ENCODE results near the gene PROP1. TPM values are rescaled to one million over a fixed set of nuclear protein-coding genes. Genes with fewer than 3 reads are reported as not detected.
"Not testable (repeated sequence)": the region's sequence is repeated elsewhere in the genome, so short reads cannot be mapped to it uniquely, and the experiment has no call there.

PROP1 gene
- total RNA-seq, 4 donors from 2014 or later = not detected

DNA sequence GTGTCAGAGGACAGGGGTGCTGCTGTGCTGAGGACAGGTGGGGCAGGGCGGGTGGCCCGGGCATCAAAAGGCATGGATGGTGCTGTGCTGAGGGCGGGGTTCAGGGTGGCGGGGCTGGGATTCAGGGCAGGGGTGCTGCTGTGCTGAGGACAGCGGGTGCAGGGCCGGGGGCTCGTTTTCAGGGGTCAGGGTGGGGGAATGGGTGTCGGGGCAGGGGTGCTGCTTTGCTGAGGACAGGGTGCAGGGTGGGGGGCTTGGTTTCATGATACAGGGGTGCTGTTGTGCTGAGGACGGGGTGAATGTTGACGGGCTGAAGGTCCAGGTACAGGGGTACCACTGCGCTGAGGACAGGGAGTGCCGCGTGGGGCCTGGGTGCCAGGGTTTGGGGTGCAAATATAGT lies 50.9 kb downstream of the PROP1 start:
- intact Hi-C loops (cut with DNase I); H3K4me1 ChIP-seq; H3K4me3 ChIP-seq (replicated peaks in 1 of 3); DNase-seq; H3K36me3 ChIP-seq; H3K27me3 ChIP-seq; H3K27ac ChIP-seq; H3K9me3 ChIP-seq: not testable (repeated sequence)
- 98% methylated on average over 11 to 13 of the region's 13 CpGs for WGBS, 2 donors

DNA sequence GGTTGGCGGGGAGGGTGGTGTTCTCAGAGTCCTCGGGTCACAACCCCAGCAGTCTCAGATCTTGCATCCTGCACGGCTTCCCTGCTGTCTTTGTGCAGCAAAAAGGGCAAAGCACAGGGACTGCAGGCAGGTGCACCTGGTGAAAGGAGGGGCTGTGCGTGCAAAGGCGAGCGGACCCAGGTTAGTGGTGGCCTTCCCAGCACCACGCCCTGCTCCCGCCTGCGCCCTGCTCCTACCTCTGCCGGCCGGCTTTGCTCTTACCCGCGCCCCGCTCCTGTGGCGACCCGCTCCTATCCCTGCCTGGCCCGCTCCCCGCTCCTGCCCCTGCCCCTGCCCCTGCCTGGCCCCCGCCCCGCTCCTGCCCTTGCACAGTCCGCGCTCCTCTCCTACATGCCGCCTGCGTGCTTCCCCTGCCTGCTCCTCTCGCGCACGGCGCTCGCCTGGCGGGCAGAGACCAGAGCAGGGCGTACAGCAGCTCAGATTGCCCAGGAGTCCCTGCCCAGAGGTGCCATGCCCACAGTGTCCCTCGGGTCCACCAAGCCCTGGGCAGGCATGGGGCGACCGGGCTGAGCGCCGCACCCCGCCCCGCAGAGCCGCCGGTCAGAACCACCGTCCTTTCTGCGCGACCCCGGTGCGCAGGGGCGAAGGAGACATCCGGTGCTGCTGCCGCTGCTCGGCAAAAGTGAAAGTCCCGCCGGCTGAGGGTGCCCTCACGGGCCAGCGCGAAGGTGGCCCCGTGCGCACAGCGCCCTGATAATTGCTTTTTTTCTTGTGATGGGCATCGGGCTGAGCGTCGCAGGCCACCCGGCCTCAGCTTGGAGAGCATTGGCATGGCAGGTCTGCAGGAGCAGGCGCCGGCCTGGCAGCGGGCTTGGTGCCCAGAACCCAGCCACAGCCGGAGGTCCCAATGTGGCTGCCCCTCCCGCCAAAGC lies 52.0 kb downstream of the PROP1 start:
- H3K9me3 ChIP-seq; H3K4me3 ChIP-seq (replicated peaks in 1 of 3); H3K27me3 ChIP-seq; intact Hi-C loops (cut with DNase I); H3K27ac ChIP-seq; H3K4me1 ChIP-seq; H3K36me3 ChIP-seq: not testable (repeated sequence)
- DNase-seq = peak; percentile 27 to 31
- whole genome bisulfite sequencing, 2 donors = no CpG with 5 or more reads among the region's 66 CpGs

DNA sequence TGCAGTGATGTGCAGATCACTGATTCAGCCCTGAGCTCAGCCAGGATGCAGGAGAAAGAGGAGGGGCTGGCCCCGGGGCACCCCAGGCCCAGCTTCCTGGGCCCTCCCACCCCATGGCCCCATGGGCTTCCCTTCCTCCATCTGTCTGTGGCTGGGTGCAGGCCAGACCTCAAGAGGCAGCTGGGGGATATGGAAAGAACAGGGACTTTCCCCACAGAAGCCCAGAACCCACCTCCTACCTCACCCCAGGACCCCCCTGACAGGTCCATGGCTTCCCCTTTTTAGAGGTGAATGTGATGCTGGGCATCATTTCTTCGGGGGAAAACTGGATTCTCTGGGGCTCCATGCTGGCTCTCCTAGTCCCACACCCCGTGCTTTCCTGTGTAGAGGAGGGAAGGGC lies 53.1 kb downstream of the PROP1 start:
- DNase-seq; intact Hi-C loops (cut with DNase I); H3K4me1 ChIP-seq; H3K36me3 ChIP-seq; H3K9me3 ChIP-seq; H3K27ac ChIP-seq; H3K27me3 ChIP-seq; H3K4me3 ChIP-seq (replicated peaks in 1 of 3): not testable (repeated sequence)
- 59 to 84% methylated on average over 2 of the region's 3 CpGs for WGBS, 2 donors

Other genes with a start within 250 kb of the PROP1 start
- gene FAM153A, start 213.3 kb downstream of the PROP1 start, total RNA-seq = 10 to 100 TPM in 1 of 4 donors, 1 to 10 TPM in 1, under 1 TPM in 2; 0.46 to 11.4 (median 2.1) TPM
- 1 to 10 TPM; 3.9 to 6.4 (median 5.6) TPM for gene N4BP3, start 117.3 kb upstream of the PROP1 start, total RNA-seq
- gene RMND5B, start 134.8 kb upstream of the PROP1 start, total RNA-seq = 10 to 100 TPM; 32.9 to 49.3 (median 48.2) TPM
- gene NHP2, start 157.6 kb upstream of the PROP1 start, total RNA-seq = 100 to 1,000 TPM; 109 to 257 (median 177) TPM
- gene GMCL2, start 191.1 kb upstream of the PROP1 start, total RNA-seq = not detected
- 100 to 1,000 TPM in 2 of 4 donors, 10 to 100 TPM in 2; 65.0 to 111 (median 90.4) TPM for gene HNRNPAB, start 208.3 kb upstream of the PROP1 start, total RNA-seq
- 10 to 100 TPM; 61.7 to 90.9 (median 76.0) TPM for gene PHYKPL, start 236.6 kb upstream of the PROP1 start, total RNA-seq